ENCODE measurements around the gene NKX6-1. TPM values are rescaled to one million over a fixed set of nuclear protein-coding genes. Genes with fewer than 3 reads are reported as not detected.

The NKX6-1 gene
- under 1 TPM in 2 of 3 donors, not detected in 1; 0.33 to 0.44 TPM for total RNA-seq

DNA sequence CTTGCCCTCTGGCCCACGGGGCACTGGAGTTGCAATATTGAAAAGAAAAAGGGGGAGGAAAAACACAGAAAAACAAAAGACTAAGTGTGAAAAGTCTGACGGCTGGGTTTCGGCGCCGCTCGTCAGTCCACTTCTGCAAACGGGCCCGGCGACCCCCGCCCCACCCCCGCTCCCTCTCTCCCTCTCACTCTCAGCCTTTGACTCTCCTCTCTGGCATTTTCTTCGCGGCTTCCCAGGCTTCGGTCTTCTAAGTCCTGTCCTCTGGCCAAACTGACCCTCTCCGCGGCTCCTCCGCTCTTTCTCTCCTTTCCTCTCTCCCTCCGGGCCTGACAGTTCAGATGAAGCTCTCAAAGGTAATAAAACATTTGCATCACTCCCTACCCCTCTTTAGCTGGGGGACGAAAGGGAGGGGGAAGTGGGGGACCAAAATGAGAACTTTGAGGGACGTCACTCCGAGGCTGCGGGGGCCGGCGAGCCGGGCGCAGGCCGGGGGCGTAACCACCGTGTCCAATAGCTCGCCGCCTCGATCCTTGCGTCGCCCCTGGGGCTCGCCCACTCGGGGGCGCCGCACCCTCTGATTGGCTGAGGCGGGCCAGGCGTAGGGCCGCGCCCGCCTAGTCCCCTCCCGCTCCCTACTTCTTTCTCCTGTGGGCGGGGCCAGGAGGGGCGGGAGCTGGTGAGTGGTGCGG lies at the start of gene NKX6-1:
TSS of gene NKX6-1 (minus strand) at position 358 of the 689 bp plus-strand sequence. CDS start 1,064 bp downstream, outside the sequence.
- Histone ChIP-seq H3K36me3 (no peaks in the 10 kb centered on the region), H3K27me3 (peaks cover 14 to 100% of the 10 kb centered on the region in 2 donors), H3K4me3 (peak within 1 kb of the TSS; percentile 30 to 71 (median 57)), H3K4me1 (peaks cover 8 to 12% of the 10 kb centered on the region in 2 donors), H3K9me3 (peaks cover 0 to 12% of the 10 kb centered on the region in 2 donors), H3K27ac (peak within 1 kb of the TSS in 1 of 2 donors; percentile 13)
- DNase-seq (ENCODE audit: low spot score in 2 of 2) = peak in 1 of 2 donors; percentile 51
- TF ChIP-seq, protein P1, sequence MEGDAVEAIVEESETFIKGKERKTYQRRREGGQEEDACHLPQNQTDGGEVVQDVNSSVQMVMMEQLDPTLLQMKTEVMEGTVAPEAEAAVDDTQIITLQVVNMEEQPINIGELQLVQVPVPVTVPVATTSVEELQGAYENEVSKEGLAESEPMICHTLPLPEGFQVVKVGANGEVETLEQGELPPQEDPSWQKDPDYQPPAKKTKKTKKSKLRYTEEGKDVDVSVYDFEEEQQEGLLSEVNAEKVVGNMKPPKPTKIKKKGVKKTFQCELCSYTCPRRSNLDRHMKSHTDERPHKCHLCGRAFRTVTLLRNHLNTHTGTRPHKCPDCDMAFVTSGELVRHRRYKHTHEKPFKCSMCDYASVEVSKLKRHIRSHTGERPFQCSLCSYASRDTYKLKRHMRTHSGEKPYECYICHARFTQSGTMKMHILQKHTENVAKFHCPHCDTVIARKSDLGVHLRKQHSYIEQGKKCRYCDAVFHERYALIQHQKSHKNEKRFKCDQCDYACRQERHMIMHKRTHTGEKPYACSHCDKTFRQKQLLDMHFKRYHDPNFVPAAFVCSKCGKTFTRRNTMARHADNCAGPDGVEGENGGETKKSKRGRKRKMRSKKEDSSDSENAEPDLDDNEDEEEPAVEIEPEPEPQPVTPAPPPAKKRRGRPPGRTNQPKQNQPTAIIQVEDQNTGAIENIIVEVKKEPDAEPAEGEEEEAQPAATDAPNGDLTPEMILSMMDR (IDR thresholded peaks at IDR 0.05) = no peak
- TF ChIP-seq POLR2AphosphoS5 (IDR thresholded peaks at IDR 0.05) = no peak
- TF ChIP-seq POLR2A (IDR thresholded peaks at IDR 0.05) = no peak
- intact Hi-C loops (cut with DNase I; ENCODE audit: low total_unique reads) = no loop called here

- H3K4me3 ChIP-seq = no peak overlapping the region
- H3K27ac ChIP-seq = no peak overlapping the region
- TF ChIP-seq POLR2AphosphoS5 (IDR thresholded peaks at IDR 0.05) (no peak), POLR2A (IDR thresholded peaks at IDR 0.05) (no peak)
- TF ChIP-seq, protein P1 (IDR thresholded peaks at IDR 0.05) = no peak
- DNase-seq (ENCODE audit: low spot score in 2 of 2) = no peak
- no peaks in the 10 kb centered on the region for H3K27me3 ChIP-seq
- H3K36me3 ChIP-seq = no peaks in the 10 kb centered on the region
- H3K4me1 ChIP-seq = no peaks in the 10 kb centered on the region
- intact Hi-C loops (cut with DNase I; ENCODE audit: low total_unique reads) = no loop called here
- H3K9me3 ChIP-seq = no peaks in the 10 kb centered on the region
Observed at GRCh38 chr4:84547211-84547610, 48.1 kb upstream of the NKX6-1 start.

DNA sequence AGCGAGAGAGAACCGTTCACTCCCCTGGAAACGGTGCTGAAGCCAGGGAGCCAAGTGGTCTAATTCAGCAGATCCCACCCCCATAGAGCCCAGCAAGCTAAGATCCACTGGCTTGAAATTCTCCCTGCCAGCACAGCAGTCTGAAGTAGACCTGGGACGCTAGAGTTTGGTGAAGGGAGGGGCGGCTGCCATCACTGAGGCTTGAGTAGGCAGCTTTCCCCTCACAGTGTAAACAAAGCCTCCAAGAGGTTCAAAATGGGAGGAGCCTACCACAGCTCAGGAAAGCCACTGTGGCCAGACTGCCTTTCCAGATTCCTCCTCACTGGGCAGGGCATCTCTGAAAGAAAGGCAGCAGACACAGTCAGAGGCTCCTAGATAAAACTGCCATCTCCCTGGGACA lies 46.0 kb upstream of the NKX6-1 start:
- intact Hi-C loops (cut with DNase I; ENCODE audit: low total_unique reads) = no loop called here
- H3K9me3 ChIP-seq = no peaks in the 10 kb centered on the region
- DNase-seq (ENCODE audit: low spot score in 2 of 2) = no peak
- H3K4me1 ChIP-seq = no peaks in the 10 kb centered on the region
- TF ChIP-seq POLR2A (IDR thresholded peaks at IDR 0.05) = no peak
- TF ChIP-seq POLR2AphosphoS5 (IDR thresholded peaks at IDR 0.05) = no peak
- TF ChIP-seq, protein P1 (IDR thresholded peaks at IDR 0.05) = no peak
- H3K4me3 ChIP-seq = no peak overlapping the region
- no peaks in the 10 kb centered on the region for H3K27me3 ChIP-seq
- H3K27ac ChIP-seq = no peak overlapping the region
- no peaks in the 10 kb centered on the region for H3K36me3 ChIP-seq

GRCh38 chr4:84535901-84536300 lies 36.8 kb upstream of the NKX6-1 start:
- no peak for DNase-seq (ENCODE audit: low spot score in 2 of 2)
- H3K4me1 ChIP-seq = no peaks in the 10 kb centered on the region
- no peaks in the 10 kb centered on the region for H3K27me3 ChIP-seq
- H3K9me3 ChIP-seq = no peaks in the 10 kb centered on the region
- intact Hi-C loops (cut with DNase I; ENCODE audit: low total_unique reads) = no loop called here
- TF ChIP-seq POLR2A (IDR thresholded peaks at IDR 0.05) = no peak
- TF ChIP-seq, protein P1 (IDR thresholded peaks at IDR 0.05) = no peak
- TF ChIP-seq POLR2AphosphoS5 (IDR thresholded peaks at IDR 0.05) = no peak
- no peak overlapping the region for H3K4me3 ChIP-seq
- H3K36me3 ChIP-seq = no peaks in the 10 kb centered on the region
- no peak overlapping the region for H3K27ac ChIP-seq

- TF ChIP-seq POLR2AphosphoS5 (IDR thresholded peaks at IDR 0.05) (no peak), POLR2A (IDR thresholded peaks at IDR 0.05) (no peak)
- TF ChIP-seq, protein P1 (IDR thresholded peaks at IDR 0.05) = no peak
- intact Hi-C loops (cut with DNase I; ENCODE audit: low total_unique reads) = no loop called here
- Histone ChIP-seq H3K4me1 (no peaks in the 10 kb centered on the region), H3K27ac (no peak overlapping the region), H3K27me3 (no peaks in the 10 kb centered on the region), H3K9me3 (no peaks in the 10 kb centered on the region), H3K4me3 (no peak overlapping the region), H3K36me3 (no peaks in the 10 kb centered on the region)
- no peak for DNase-seq (ENCODE audit: low spot score in 2 of 2)
Observed at GRCh38 chr4:84531689-84532088, 32.6 kb upstream of the NKX6-1 start.

Data from breast epithelium (tissue), 4 donors.